Endothelial cell of umbilical vein (primary cell): Measurements from ENCODE around the gene GHRHR. TPM values are rescaled to one million over a fixed set of nuclear protein-coding genes. Genes with fewer than 3 reads are reported as not detected.

Experiments used
- BruUV-seq: library from RNA; stranded (reverse); fragments of 400-500 nt; replicated peaks from 2 replicates; lab custom pipeline; 2021; lab: Mats Ljungman, UMichigan
- CTCF ChIA-PET: fragments of 300-600, 350-600 bp; sonication (Branson Sonifier 250); formaldehyde crosslinking; loops from one replicate; lab custom pipeline; 2021; ENCODE audit warnings: antibody characterized with exemption, inconsistent platforms; lab: Charles Lee
- POLR2A ChIA-PET: fragments of 300-600, 350-600 bp; sonication (Branson Sonifier 250); formaldehyde crosslinking; loops from one replicate; lab custom pipeline; 2021; ENCODE audit warnings: antibody characterized with exemption, inconsistent platforms; lab: Charles Lee
- DNase-seq: peaks from one replicate; pipeline ENCODE4 v3.0.0-alpha.2; 2011; ENCODE audit warnings: low read depth, low spot score
- FAIRE-seq: peaks from 2 replicates; lab custom pipeline; 2011; peaks lifted over from hg19 to GRCh38; lab: Jason Lieb, UNC
- H2AFZ ChIP-seq: 2 replicates; pipeline ENCODE4 v1.6.0; 2012; ENCODE audit warnings: low read depth, low read length, control low read depth, inconsistent platforms
- H3K27ac ChIP-seq: 2 replicates; pipeline ENCODE4 v1.5.1; 2011; ENCODE audit warnings: low read depth, mild to moderate bottlenecking, control low read depth, low read length, moderate library complexity; ENCODE audit not compliant: insufficient read depth
- H3K27me3 ChIP-seq, 2 experiments: 2 replicates each; pipeline versions ENCODE4 v1.6.0 to v1.6.1; 2011; ENCODE audit warnings: low read length in 2 of 2, mixed read lengths in 1 of 2; ENCODE audit not compliant: control insufficient read depth in 2 of 2, insufficient read depth in 2 of 2
- H3K36me3 ChIP-seq, 2 experiments: 2 replicates in 1 of 2; 3 replicates in 1 of 2; pipeline ENCODE4 v1.5.1; 2011; ENCODE audit warnings: low read length in 2 of 2, mild to moderate bottlenecking in 1 of 2, moderate library complexity in 1 of 2; ENCODE audit not compliant: control insufficient read depth in 2 of 2, insufficient read depth in 2 of 2; ENCODE audit errors: extremely low read depth in 1 of 2
- H3K4me1 ChIP-seq: 3 replicates; pipeline ENCODE4 v1.5.1; 2011; ENCODE audit warnings: mild to moderate bottlenecking, low read length; ENCODE audit not compliant: control insufficient read depth, insufficient read depth; ENCODE audit errors: extremely low read depth
- H3K4me2 ChIP-seq: 2 replicates; pipeline ENCODE4 v1.6.1; 2011; ENCODE audit warnings: low read length, control low read depth, mixed read lengths; ENCODE audit not compliant: insufficient read depth
- H3K4me3 ChIP-seq, 3 experiments: fragments of 200-600 bp in 1 of 3; sonication (generic), shearing (Covaris generic) in 1 of 3; replicated peaks in 1 of 3; 2 replicates each; pipeline ENCODE4 v1.5.1; 2011 to 2016; ENCODE audit warnings: control low read depth in 3 of 3, low read length in 3 of 3, mild to moderate bottlenecking in 2 of 3, inconsistent platforms in 1 of 3, low read depth in 1 of 3, moderate library complexity in 1 of 3; ENCODE audit not compliant: insufficient read depth in 1 of 3
- H3K79me2 ChIP-seq: 2 replicates; pipeline ENCODE4 v1.6.0; 2012; ENCODE audit warnings: low read length, inconsistent platforms; ENCODE audit not compliant: control insufficient read depth, insufficient read depth
- H3K9ac ChIP-seq: replicated peaks from 2 replicates; pipeline ENCODE3; 2011; ENCODE audit warnings: low read length, control low read depth; ENCODE audit not compliant: insufficient read depth; ENCODE audit errors: extremely low read depth
- H3K9me1 ChIP-seq: replicated peaks from 3 replicates; pipeline ENCODE4 v1.6.0; 2011; ENCODE audit warnings: mild to moderate bottlenecking, low read length; ENCODE audit not compliant: control insufficient read depth, insufficient read depth; ENCODE audit errors: extremely low read depth
- H3K9me3 ChIP-seq: replicated peaks from 2 replicates; pipeline ENCODE4 v1.5.1; 2012; ENCODE audit warnings: low read length, inconsistent platforms; ENCODE audit not compliant: control insufficient read depth, insufficient read depth
- H4K20me1 ChIP-seq: replicated peaks from 2 replicates; pipeline ENCODE3; 2011; ENCODE audit warnings: mild to moderate bottlenecking, low read length; ENCODE audit not compliant: control insufficient read depth, insufficient read depth; ENCODE audit errors: extremely low read depth
- CTCF ChIP-seq, 2 donors: IDR thresholded peaks; 1 replicate in 1 of 2; 2 replicates in 1 of 2; pipeline ENCODE4 v1.5.1; 2011; ENCODE audit warnings: low read length in 2 of 2, mild to moderate bottlenecking in 2 of 2, moderate library complexity in 2 of 2, control low read depth in 1 of 2, inconsistent platforms in 1 of 2, low read depth in 1 of 2; ENCODE audit not compliant: insufficient read depth in 1 of 2; ENCODE audit errors: extremely low read depth in 1 of 2
- EZH2 ChIP-seq: IDR thresholded peaks from 2 replicates; pipeline ENCODE4 v1.6.1; 2012; ENCODE audit warnings: borderline replicate concordance, low read depth, mild to moderate bottlenecking, moderate library complexity, low read length, inconsistent platforms; ENCODE audit not compliant: severe bottlenecking
- FOS ChIP-seq: IDR thresholded peaks from 2 replicates; pipeline ENCODE4 v1.6.1; 2011; ENCODE audit warnings: mild to moderate bottlenecking, low read length, moderate library complexity, borderline replicate concordance; ENCODE audit not compliant: insufficient read depth
- GATA2 ChIP-seq: IDR thresholded peaks from 2 replicates; pipeline ENCODE4 v1.7.0; 2011; ENCODE audit warnings: low read depth, mild to moderate bottlenecking, moderate library complexity, mixed read lengths, low read length; ENCODE audit not compliant: insufficient read length, insufficient read depth
- JUN ChIP-seq: IDR thresholded peaks from 2 replicates; pipeline ENCODE4 v1.6.1; 2011; ENCODE audit warnings: borderline replicate concordance, low read depth; ENCODE audit not compliant: insufficient read length, insufficient read depth
- MAX ChIP-seq: IDR thresholded peaks from 2 replicates; pipeline ENCODE4 v1.6.1; 2011; ENCODE audit not compliant: insufficient read depth, insufficient read length
- MYC ChIP-seq: IDR thresholded peaks from one replicate; pipeline ENCODE4 v1.6.1; 2011; ENCODE audit warnings: mild to moderate bottlenecking, low read depth, low read length
- POLR2A ChIP-seq: IDR thresholded peaks from 2 replicates; pipeline ENCODE4 v1.6.1; 2012; ENCODE audit warnings: low read depth, mild to moderate bottlenecking, control low read depth, low read length
- POLR2AphosphoS5 ChIP-seq: IDR thresholded peaks from 2 replicates; pipeline ENCODE4 v1.6.1; 2012; ENCODE audit warnings: low read depth, mild to moderate bottlenecking, control low read depth, low read length, moderate library complexity; ENCODE audit not compliant: insufficient read depth
- dilution Hi-C: fragments of 300-500 bp; cut with MboI; formaldehyde crosslinking; loops from one replicate; pipeline ENCODE4 v1.15.0; 2019; ENCODE audit warnings: low sequenced_read_pairs; ENCODE audit not compliant: extremely low pct_ligation_motif_present
- intact Hi-C: fragments of 100-400 bp; cut with micrococcal nuclease; formaldehyde crosslinking; loops from one replicate; pipeline ENCODE4 v1.10.0; 2022
- polyA plus RNA-seq, 4 experiments: library from polyadenylated mRNA; depleted of rRNA in 3 of 4; stranded (reverse) in 3 of 4; unstranded in 1 of 4; fragments of >200 nt; gene quantifications; 2 replicates each; pipeline versions ENCODE4 v1.2.1 to v1.2.3, GENCODE V29; 2011 to 2012; ENCODE audit warnings: missing spikeins in 1 of 4
- total RNA-seq: library from RNA; stranded (reverse); gene quantifications from 2 replicates; pipeline ENCODE4 v1.2.3, GENCODE V29; 2021

The GHRHR gene
- total and polyA plus RNA-seq, 2 donors (not counting 3 experiments of a cell fraction or from before 2014, with no cell fraction given), result not detected

GRCh38 chr7:30987178-30987577 is 23.4 kb downstream of the GHRHR start:
- dilution Hi-C loops, result no loop called here
- no peaks in the 10 kb centered on the region for H3K36me3 ChIP-seq
- H4K20me1 ChIP-seq, result no peaks in the 10 kb centered on the region
- peaks cover 26% of the 10 kb centered on the region for H3K4me1 ChIP-seq
- H3K79me2 ChIP-seq, result no peaks in the 10 kb centered on the region
- FAIRE-seq (no peak), DNase-seq (no peak)
- H3K9me1 ChIP-seq, result no peaks in the 10 kb centered on the region
- no peak overlapping the region for H2AFZ ChIP-seq
- no peaks in the 10 kb centered on the region for H3K27me3 ChIP-seq
- H3K9me3 ChIP-seq, result no peaks in the 10 kb centered on the region
- no peak overlapping the region for H3K4me3 ChIP-seq
- BruUV-seq, result no TSS peak
- H3K27ac ChIP-seq, result no peak overlapping the region
- intact Hi-C loops, result no loop called here
- POLR2A ChIA-PET, result no interaction called here
- no peak overlapping the region for H3K4me2 ChIP-seq
- TF ChIP-seq POLR2A, result no peak
- no peak for TF ChIP-seq GATA2
- TF ChIP-seq MAX, result no peak
- no peak for TF ChIP-seq CTCF (IDR thresholded peaks at IDR 0.05; ENCODE audit: extremely low read depth in 1 of 2, insufficient read depth in 1 of 2, low read depth in 1 of 2, low read length in 2 of 2)
- TF ChIP-seq POLR2AphosphoS5, result no peak
- no peak for TF ChIP-seq MYC
- TF ChIP-seq EZH2, result no peak
- no peak for TF ChIP-seq FOS
- TF ChIP-seq JUN, result no peak
- H3K9ac ChIP-seq, result no peak overlapping the region
- CTCF ChIA-PET, result interaction anchor here (18.6 kb wide), 1 partner anchor 137 kb away, joined by 1079 read pairs; no protein-coding TSS in a partner anchor
